AG04450 (cell line): Measurements from ENCODE around the gene SPEG. TPM values are rescaled to one million over a fixed set of nuclear protein-coding genes. Genes with fewer than 3 reads are reported as not detected.

ENCODE experiments used
- CTCF ChIA-PET: fragments of 300-600, 350-600 bp; formaldehyde crosslinking; extraction: SDS; loops from one replicate; lab custom pipeline; 2022; ENCODE audit warnings: antibody characterized with exemption, inconsistent platforms; lab: Charles Lee
- POLR2A ChIA-PET: fragments of 350-600 bp; formaldehyde crosslinking; extraction: SDS; loops from one replicate; lab custom pipeline; 2021; ENCODE audit warnings: antibody characterized with exemption, inconsistent platforms; lab: Yijun Ruan, JAX
- DNase-seq: peaks from one replicate; pipeline ENCODE4 v3.0.0-alpha.2; 2011; ENCODE audit warnings: low read depth, low spot score
- H3K27ac ChIP-seq: one replicate; pipeline ENCODE4 v1.5.1; 2012; ENCODE audit warnings: low read depth, low read length, control low read depth
- H3K27me3 ChIP-seq: one replicate; pipeline ENCODE4 v1.6.0; 2012; ENCODE audit warnings: low read length; ENCODE audit not compliant: control insufficient read depth, insufficient read depth
- H3K4me3 ChIP-seq: 2 replicates; pipeline ENCODE4 v1.5.1; 2011; ENCODE audit warnings: mild to moderate bottlenecking, low read depth, low read length, control low read depth
- H3K9me3 ChIP-seq: 2 replicates; pipeline ENCODE4 v1.5.1; 2012; ENCODE audit warnings: low read length; ENCODE audit not compliant: control insufficient read depth, insufficient read depth
- CTCF ChIP-seq: IDR thresholded peaks from 2 replicates; pipeline ENCODE4 v1.5.1; 2011; ENCODE audit warnings: low read depth, low read length, control low read depth, inconsistent platforms
- polyA plus RNA-seq: library from polyadenylated mRNA; depleted of rRNA; stranded (reverse); fragments of >200 nt; gene quantifications from 2 replicates; pipeline ENCODE4 v1.2.3, GENCODE V29; 2011

Gene SPEG
- polyA plus RNA-seq, 1 experiment = 28.0 TPM

GRCh38 chr2:219443016-219443696 lies 8.5 kb downstream of the SPEG start:
- Histone ChIP-seq H3K9me3 (no peaks in the 10 kb centered on the region), H3K4me3 (peak overlapping the region; percentile 65), H3K27me3 (no peaks in the 10 kb centered on the region), H3K27ac (no peak overlapping the region)
- TF ChIP-seq CTCF = no peak
- DNase-seq = no peak
- CTCF ChIA-PET = no interaction called here
- POLR2A ChIA-PET = interaction anchor here (1.0 to 1.9 kb wide), 2 partner anchors 10 to 55 kb away, joined by 3 to 8 read pairs; partner anchors contain the start of gene GMPPA

GRCh38 chr2:219443697-219444023 lies 9.0 kb downstream of the SPEG start:
- Histone ChIP-seq H3K27me3 (no peaks in the 10 kb centered on the region), H3K27ac (no peak overlapping the region), H3K9me3 (no peaks in the 10 kb centered on the region), H3K4me3 (no peak overlapping the region)
- ChIA-PET POLR2A (interaction anchor here (0.5 kb wide), 1 partner anchor 15 kb away, joined by 10 read pairs; no protein-coding TSS in a partner anchor), CTCF (no interaction called here)
- TF ChIP-seq CTCF = no peak
- no peak for DNase-seq

DNA sequence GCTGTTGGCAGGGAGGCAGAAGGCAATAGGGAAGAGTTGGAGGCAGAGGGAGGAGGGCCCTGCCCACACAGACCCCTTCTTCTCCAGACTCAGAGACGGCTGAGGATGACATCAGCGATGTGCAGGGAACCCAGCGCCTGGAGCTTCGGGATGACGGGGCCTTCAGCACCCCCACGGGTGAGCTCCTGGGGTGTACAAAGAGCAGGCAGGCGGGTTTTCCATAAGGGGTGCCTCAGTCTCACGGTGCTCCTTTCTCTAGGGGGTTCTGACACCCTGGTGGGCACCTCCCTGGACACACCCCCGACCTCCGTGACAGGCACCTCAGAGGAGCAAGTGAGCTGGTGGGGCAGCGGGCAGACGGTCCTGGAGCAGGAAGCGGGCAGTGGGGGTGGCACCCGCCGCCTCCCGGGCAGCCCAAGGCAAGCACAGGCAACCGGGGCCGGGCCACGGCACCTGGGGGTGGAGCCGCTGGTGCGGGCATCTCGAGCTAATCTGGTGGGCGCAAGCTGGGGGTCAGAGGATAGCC lies 10.0 kb downstream of the SPEG start:
- TF ChIP-seq CTCF = no peak
- CTCF ChIA-PET = interaction anchor here (1.4 to 2.1 kb wide), 2 partner anchors 42 to 66 kb away, joined by 3 to 8 read pairs; no protein-coding TSS in a partner anchor
- Histone ChIP-seq H3K27ac (no peak overlapping the region), H3K9me3 (no peaks in the 10 kb centered on the region), H3K27me3 (no peaks in the 10 kb centered on the region), H3K4me3 (no peak overlapping the region)
- POLR2A ChIA-PET = no interaction called here
- DNase-seq = no peak

- Histone ChIP-seq H3K27me3 (no peaks in the 10 kb centered on the region), H3K9me3 (no peaks in the 10 kb centered on the region), H3K27ac (no peak overlapping the region), H3K4me3 (no peak overlapping the region; the same call in 1 of the 2 replicates)
- CTCF ChIA-PET = interaction anchor here (1.4 to 2.5 kb wide), 3 partner anchors 13 to 65 kb away, joined by 3 to 14 read pairs (median 8); no protein-coding TSS in a partner anchor
- POLR2A ChIA-PET = no interaction called here
- no peak for TF ChIP-seq CTCF
- no peak for DNase-seq
Observed at GRCh38 chr2:219445220-219445640, 10.6 kb downstream of the SPEG start.

DNA sequence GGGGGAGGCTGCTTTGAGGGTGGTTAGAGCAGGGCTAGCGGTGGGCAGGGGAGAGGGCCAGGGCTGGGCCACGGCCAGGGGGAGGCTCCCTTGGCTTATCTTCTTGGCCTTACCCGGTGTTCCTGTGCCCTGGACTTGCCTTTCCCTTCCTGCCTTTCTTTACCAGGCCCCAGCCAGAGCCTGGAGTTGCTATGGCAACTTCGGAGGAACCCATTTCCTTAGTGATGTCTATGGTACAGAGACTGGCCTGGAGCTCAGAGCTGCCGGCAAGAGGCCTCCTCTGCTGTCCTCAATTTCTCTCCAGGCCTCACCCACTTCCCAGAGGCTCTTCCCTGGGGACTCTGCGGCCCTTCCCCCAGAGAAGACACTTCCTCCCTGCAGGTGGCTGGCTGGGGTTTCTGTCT lies 11.5 kb downstream of the SPEG start:
- no peaks in the 10 kb centered on the region for H3K27me3 ChIP-seq
- CTCF ChIA-PET = interaction anchor here (1.0 to 2.5 kb wide), 4 partner anchors 13 to 64 kb away, joined by 3 to 14 read pairs (median 6); no protein-coding TSS in a partner anchor
- H3K4me3 ChIP-seq = no peak overlapping the region
- no peaks in the 10 kb centered on the region for H3K9me3 ChIP-seq
- no peak overlapping the region for H3K27ac ChIP-seq
- TF ChIP-seq CTCF = no peak
- no peak for DNase-seq
- POLR2A ChIA-PET = no interaction called here
